Measurements from ENCODE around the gene DYNLT4. TPM values are rescaled to one million over a fixed set of nuclear protein-coding genes. Genes with fewer than 3 reads are reported as not detected.
"Not testable (repeated sequence)": the region's sequence is repeated elsewhere in the genome, so short reads cannot be mapped to it uniquely, and the experiment has no call there.

The DYNLT4 gene
- polyA plus RNA-seq, 4 donors = 0.30 TPM; not detected in 3

GRCh38 chr1:44775078-44775929 lies 31.8 kb downstream of the DYNLT4 start, which contains the start of gene RPS8:
TSS of gene RPS8 (plus strand) at chr1:44775540. CDS start at chr1:44775597, 57 bp downstream.
- peak; percentile 90 to 93 (median 92) for DNase-seq (ENCODE audit: low read depth in 4 of 4, low spot score in 3 of 4)

DNA sequence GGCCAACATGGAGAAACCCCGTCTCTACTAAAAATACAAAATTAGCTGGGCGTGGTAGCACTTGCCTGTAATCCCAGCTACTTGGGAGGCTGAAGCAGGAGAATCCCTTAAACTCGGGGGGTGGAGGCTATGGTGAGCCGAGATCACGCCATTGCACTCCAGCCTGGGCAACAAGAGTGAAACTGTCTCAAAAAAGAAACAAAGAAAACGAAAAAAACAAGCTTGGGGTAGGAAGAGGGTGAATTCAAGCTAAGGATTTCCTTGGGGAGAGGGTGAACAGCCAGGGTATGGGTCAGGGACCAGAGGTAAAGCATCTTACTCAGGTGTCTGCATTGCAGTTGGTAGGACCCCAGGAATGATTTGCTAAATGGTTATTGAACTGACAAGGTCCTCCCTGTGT lies 40.7 kb downstream of the DYNLT4 start:
- not testable (repeated sequence) for DNase-seq (ENCODE audit: low read depth in 4 of 4, low spot score in 3 of 4)

- DNase-seq (ENCODE audit: low read depth in 4 of 4, low spot score in 3 of 4) = no peak
Observed at GRCh38 chr1:44760876-44761275, 46.3 kb downstream of the DYNLT4 start.

DNA sequence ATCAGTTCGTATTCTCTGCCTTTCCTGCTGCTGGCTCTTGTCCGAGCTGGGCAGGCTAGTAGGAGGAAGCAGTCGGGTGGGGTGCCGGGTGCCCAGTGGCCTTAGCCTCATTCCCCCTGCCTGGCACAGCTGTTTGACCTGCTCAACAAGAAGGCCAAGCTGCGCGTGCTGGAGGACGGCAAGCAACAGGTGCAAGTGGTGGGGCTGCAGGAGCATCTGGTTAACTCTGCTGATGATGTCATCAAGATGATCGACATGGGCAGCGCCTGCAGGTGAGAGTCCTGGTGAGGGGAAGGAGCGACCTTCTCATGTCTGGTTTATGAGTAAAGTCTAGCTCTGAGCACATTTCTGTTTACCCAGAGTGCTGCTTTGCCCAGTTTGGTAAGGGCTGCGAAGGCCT lies 48.1 kb downstream of the DYNLT4 start:
- no peak for DNase-seq (ENCODE audit: low read depth in 4 of 4, low spot score in 3 of 4)

- no peak for DNase-seq (ENCODE audit: low read depth in 4 of 4, low spot score in 3 of 4)
Observed at GRCh38 chr1:44757420-44757819, 49.7 kb downstream of the DYNLT4 start.

Other genes with a start within 250 kb of the DYNLT4 start
- gene TMEM53, start 132.9 kb downstream of the DYNLT4 start, polyA plus RNA-seq (ENCODE audit: insufficient read length in 4 of 4) = 10 to 100 TPM in 2 of 4 donors, 1 to 10 TPM in 2; 8.0 to 13.0 (median 11.1) TPM
- gene ARMH1, start 132.6 kb downstream of the DYNLT4 start, polyA plus RNA-seq (ENCODE audit: insufficient read length in 4 of 4) = 1 to 10 TPM; 1.5 to 9.6 (median 7.1) TPM
- gene RNU5D-1, start 76.2 kb downstream of the DYNLT4 start, polyA plus RNA-seq (ENCODE audit: insufficient read length in 4 of 4) = not detected
- 10 to 100 TPM; 20.3 to 29.5 (median 24.4) TPM for gene KIF2C, start 67.5 kb downstream of the DYNLT4 start, polyA plus RNA-seq (ENCODE audit: insufficient read length in 4 of 4)
- gene RPS8, start 31.8 kb downstream of the DYNLT4 start, polyA plus RNA-seq (ENCODE audit: insufficient read length in 4 of 4) = 1,000 to 10,000 TPM; 2,208 to 2,473 (median 2,326) TPM
- 1 to 10 TPM in 1 of 4 donors, under 1 TPM in 3; 0.50 to 1.0 (median 0.69) TPM for gene BEST4, start 19.2 kb downstream of the DYNLT4 start, polyA plus RNA-seq (ENCODE audit: insufficient read length in 4 of 4)
- gene PLK3, start 7.0 kb downstream of the DYNLT4 start, polyA plus RNA-seq (ENCODE audit: insufficient read length in 4 of 4) = 10 to 100 TPM in 1 of 4 donors, 1 to 10 TPM in 3; 5.9 to 16.1 (median 7.3) TPM
- 10 to 100 TPM in 3 of 4 donors, 1 to 10 TPM in 1; 9.5 to 19.3 (median 12.7) TPM for gene BTBD19, start 1.2 kb upstream of the DYNLT4 start, polyA plus RNA-seq (ENCODE audit: insufficient read length in 4 of 4)
- 10 to 100 TPM in 1 of 4 donors, 1 to 10 TPM in 3; 4.2 to 11.6 (median 6.2) TPM for gene PTCH2, start 35.9 kb upstream of the DYNLT4 start, polyA plus RNA-seq (ENCODE audit: insufficient read length in 4 of 4)
- gene EIF2B3, start 179.2 kb upstream of the DYNLT4 start, polyA plus RNA-seq (ENCODE audit: insufficient read length in 4 of 4) = 10 to 100 TPM; 31.6 to 37.0 (median 33.0) TPM
- gene HECTD3, start 204.0 kb upstream of the DYNLT4 start, polyA plus RNA-seq (ENCODE audit: insufficient read length in 4 of 4) = 10 to 100 TPM; 29.1 to 35.7 (median 33.2) TPM
- 100 to 1,000 TPM; 101 to 117 (median 104) TPM for gene UROD, start 204.9 kb upstream of the DYNLT4 start, polyA plus RNA-seq (ENCODE audit: insufficient read length in 4 of 4)